GM18499 (cell line): Measurements from ENCODE around the gene TDRD1.

Experiments
- ATAC-seq: cut with Tn5 transposase; IDR thresholded peaks from one replicate; pipeline ENCODE4 v1.9.1; 2021; ENCODE audit warnings: moderate number of reproducible peaks; ENCODE audit not compliant: insufficient read depth, unreplicated experiment

The TDRD1 gene

GRCh38 chr10:114173921-114174694 is 5.0 kb upstream of the TDRD1 start, which contains the start of gene CCDC186:
TSS of gene CCDC186 (minus strand) at chr10:114174203. CDS start at chr10:114163268, 10,935 bp downstream.
- peak; percentile 92 for ATAC-seq

- peak; percentile 8 for ATAC-seq
Measured at GRCh38 chr10:114174695-114175188, 4.4 kb upstream of the TDRD1 start.

- no peak for ATAC-seq
Measured at GRCh38 chr10:114175667-114176066, 3.5 kb upstream of the TDRD1 start.

GRCh38 chr10:114176511-114176910 is 2.6 kb upstream of the TDRD1 start:
- ATAC-seq: no peak

- ATAC-seq: no peak
Measured at GRCh38 chr10:114179747-114180146, 594 bp downstream of the TDRD1 start.

GRCh38 chr10:114180937-114181336 is 1.8 kb downstream of the TDRD1 start:
- no peak for ATAC-seq

- ATAC-seq: no peak
Measured at GRCh38 chr10:114181971-114182370, 2.8 kb downstream of the TDRD1 start.

- ATAC-seq: no peak
Measured at GRCh38 chr10:114183563-114183962, 4.4 kb downstream of the TDRD1 start.

GRCh38 chr10:114184276-114184675 is 5.1 kb downstream of the TDRD1 start:
- ATAC-seq: no peak

GRCh38 chr10:114188001-114188400 is 8.8 kb downstream of the TDRD1 start:
- ATAC-seq: no peak

GRCh38 chr10:114188900-114189299 is 9.7 kb downstream of the TDRD1 start:
- ATAC-seq: no peak

GRCh38 chr10:114189700-114190099 is 10.5 kb downstream of the TDRD1 start:
- ATAC-seq: no peak

GRCh38 chr10:114195079-114195478 is 15.9 kb downstream of the TDRD1 start:
- ATAC-seq: peak; percentile 97

GRCh38 chr10:114199239-114199638 is 20.1 kb downstream of the TDRD1 start:
- ATAC-seq: no peak

GRCh38 chr10:114202812-114203211 is 23.7 kb downstream of the TDRD1 start:
- ATAC-seq: no peak

GRCh38 chr10:114206902-114207301 is 27.7 kb downstream of the TDRD1 start:
- ATAC-seq: no peak

- ATAC-seq: no peak
Measured at GRCh38 chr10:114207349-114207748, 28.2 kb downstream of the TDRD1 start.

- ATAC-seq: no peak
Measured at GRCh38 chr10:114208351-114208750, 29.2 kb downstream of the TDRD1 start.

GRCh38 chr10:114212153-114212552 is 33.0 kb downstream of the TDRD1 start:
- ATAC-seq: no peak

GRCh38 chr10:114215033-114215432 is 35.9 kb downstream of the TDRD1 start:
- ATAC-seq: no peak

GRCh38 chr10:114220281-114220680 is 41.1 kb downstream of the TDRD1 start:
- no peak for ATAC-seq

GRCh38 chr10:114221235-114221634 is 42.1 kb downstream of the TDRD1 start:
- ATAC-seq: no peak
